ENCODE measurements around the gene SNX9.

GRCh38 chr6:157892363-157892877 lies 69.4 kb downstream of the SNX9 start:
- no peak for TF ChIP-seq EZH2phosphoT487 (IDR thresholded peaks at IDR 0.05; ENCODE audit: borderline replicate concordance)
- no peak for TF ChIP-seq CTCF (conservative IDR thresholded peaks at IDR 0.05; ENCODE audit: low read length)
